IMR-90 (cell line): ENCODE data around the gene VOPP1. TPM values are rescaled to one million over a fixed set of nuclear protein-coding genes. Genes with fewer than 3 reads are reported as not detected.

Experiments
- ATAC-seq: fragments of 200-7000 bp; cut with Tn5 transposase; 2 replicates; pipeline ENCODE4 v1.9.1; 2020; ENCODE audit warnings: low read depth, mild to moderate bottlenecking, moderate library complexity
- BruUV-seq: library from RNA; stranded (reverse); fragments of 400-500 nt; replicated peaks from 2 replicates; lab custom pipeline; 2021; lab: Mats Ljungman, UMichigan
- CTCF ChIA-PET: fragments of 300-600 bp; formaldehyde crosslinking; extraction: SDS; loops from one replicate; lab custom pipeline; 2021; ENCODE audit warnings: antibody characterized with exemption; lab: Yijun Ruan, JAX
- POLR2A ChIA-PET: fragments of 300-600 bp; sonication (Branson Sonifier 250); formaldehyde crosslinking; loops from one replicate; lab custom pipeline; 2022; ENCODE audit warnings: antibody characterized with exemption; ENCODE audit not compliant: unreplicated experiment; lab: Charles Lee
- DNase-seq: peaks from one replicate; pipeline ENCODE4 v3.0.0; 2013
- H2AFZ ChIP-seq: replicated peaks from 2 replicates; pipeline ENCODE3; 2013; ENCODE audit warnings: low read length, mild to moderate bottlenecking; ENCODE audit not compliant: poor library complexity
- H2AK5ac ChIP-seq: 2 replicates; pipeline ENCODE4 v1.6.1; 2013; ENCODE audit warnings: low read depth, low read length, inconsistent platforms
- H2AK9ac ChIP-seq: replicated peaks from 2 replicates; pipeline ENCODE3; 2013; ENCODE audit warnings: mild to moderate bottlenecking, low read depth, low read length, moderate library complexity; ENCODE audit not compliant: poor library complexity
- H2BK120ac ChIP-seq: 2 replicates; pipeline ENCODE4 v1.6.1; 2013; ENCODE audit warnings: low read depth, low read length, inconsistent platforms
- H2BK15ac ChIP-seq: 3 replicates; pipeline ENCODE4 v1.6.1; 2013; ENCODE audit warnings: low read depth, low read length, inconsistent platforms
- H2BK20ac ChIP-seq: 2 replicates; pipeline ENCODE4 v1.6.1; 2013; ENCODE audit warnings: low read depth, mild to moderate bottlenecking, inconsistent platforms, low read length, moderate library complexity
- H2BK5ac ChIP-seq: 2 replicates; pipeline ENCODE4 v1.6.1; 2013; ENCODE audit warnings: mild to moderate bottlenecking, low read depth, low read length, inconsistent platforms; ENCODE audit not compliant: poor library complexity, severe bottlenecking
- H3K14ac ChIP-seq: replicated peaks from 2 replicates; pipeline ENCODE4 v1.6.1; 2013; ENCODE audit warnings: low read depth, low read length, inconsistent platforms
- H3K18ac ChIP-seq: 2 replicates; pipeline ENCODE4 v1.6.1; 2013; ENCODE audit warnings: low read depth, low read length, control low read depth
- H3K23ac ChIP-seq: 2 replicates; pipeline ENCODE4 v1.6.1; 2013; ENCODE audit warnings: low read depth, low read length, inconsistent platforms
- H3K27ac ChIP-seq: 2 replicates; pipeline ENCODE4 v1.5.1; 2013; ENCODE audit warnings: mild to moderate bottlenecking, control low read depth, low read length; ENCODE audit not compliant: insufficient read depth
- H3K27me3 ChIP-seq: 2 replicates; pipeline ENCODE4 v1.6.1; 2013; ENCODE audit warnings: low read length; ENCODE audit not compliant: control insufficient read depth, insufficient read depth
- H3K36me3 ChIP-seq: 2 replicates; pipeline ENCODE4 v1.6.1; 2013; ENCODE audit warnings: low read length, mixed read lengths; ENCODE audit not compliant: control insufficient read depth, insufficient read depth
- H3K4ac ChIP-seq: 2 replicates; pipeline ENCODE4 v1.6.1; 2013; ENCODE audit warnings: low read depth, low read length, inconsistent platforms
- H3K4me1 ChIP-seq: 2 replicates; pipeline ENCODE4 v1.6.1; 2013; ENCODE audit warnings: low read length, mixed read lengths; ENCODE audit not compliant: control insufficient read depth, insufficient read depth
- H3K4me2 ChIP-seq: 2 replicates; pipeline ENCODE4 v1.6.1; 2013; ENCODE audit warnings: low read depth, mild to moderate bottlenecking, control low read depth, low read length, moderate library complexity
- H3K4me3 ChIP-seq: 2 replicates; pipeline ENCODE4 v1.5.1; 2013; ENCODE audit warnings: low read depth, mild to moderate bottlenecking, control low read depth, low read length, moderate library complexity; ENCODE audit not compliant: insufficient read depth
- H3K56ac ChIP-seq: 2 replicates; pipeline ENCODE4 v1.6.1; 2013; ENCODE audit warnings: low read length, inconsistent platforms; ENCODE audit not compliant: insufficient read depth; ENCODE audit errors: extremely low read depth
- H3K79me1 ChIP-seq, 2 experiments: 2 replicates each; pipeline ENCODE4 v1.6.1; 2013; ENCODE audit warnings: low read length in 2 of 2, inconsistent platforms in 1 of 2, low read depth in 1 of 2
- H3K9ac ChIP-seq: 2 replicates; pipeline ENCODE4 v1.6.1; 2013; ENCODE audit warnings: low read depth, low read length, control low read depth
- H3K9me1 ChIP-seq: 2 replicates; pipeline ENCODE4 v1.6.1; 2013; ENCODE audit warnings: low read length, inconsistent platforms; ENCODE audit not compliant: insufficient read depth
- H3K9me3 ChIP-seq: 2 replicates; pipeline ENCODE4 v1.6.1; 2013; ENCODE audit warnings: low read length; ENCODE audit not compliant: control insufficient read depth, insufficient read depth
- H4K20me1 ChIP-seq: 2 replicates; pipeline ENCODE4 v1.6.1; 2013; ENCODE audit warnings: low read length, inconsistent platforms; ENCODE audit not compliant: insufficient read depth
- H4K5ac ChIP-seq: 2 replicates; pipeline ENCODE4 v1.6.1; 2013; ENCODE audit warnings: mild to moderate bottlenecking, low read depth, low read length, control low read depth
- H4K8ac ChIP-seq, 2 experiments: 2 replicates each; pipeline ENCODE4 v1.6.1; 2013; ENCODE audit warnings: low read depth in 2 of 2, low read length in 2 of 2, control low read depth in 1 of 2, inconsistent platforms in 1 of 2
- H4K91ac ChIP-seq: 2 replicates; pipeline ENCODE4 v1.6.1; 2013; ENCODE audit warnings: low read depth, low read length, inconsistent platforms; ENCODE audit not compliant: insufficient read depth
- BHLHE40 ChIP-seq: fragments of 150-350 bp; IDR thresholded peaks from 2 replicates; pipeline ENCODE4 v1.6.1; 2016; ENCODE audit warnings: mild to moderate bottlenecking, low read depth, low read length
- CEBPB ChIP-seq: IDR thresholded peaks from 2 replicates; pipeline ENCODE4 v1.6.1; 2012; ENCODE audit warnings: low read depth, low read length, improper control_type of control experiment
- CHD1 ChIP-seq: IDR thresholded peaks from 2 replicates; pipeline ENCODE4 v1.6.1; 2012; ENCODE audit warnings: low read depth, low read length, improper control_type of control experiment
- CTCF ChIP-seq: conservative IDR thresholded peaks from 2 replicates; pipeline ENCODE4 v1.5.1; 2012; ENCODE audit warnings: mild to moderate bottlenecking, low read depth, low read length, improper control_type of control experiment
- ELK1 ChIP-seq: fragments of 150-350 bp; IDR thresholded peaks from 2 replicates; pipeline ENCODE4 v1.6.1; 2016; ENCODE audit warnings: low read depth, mild to moderate bottlenecking, low read length, moderate library complexity, borderline replicate concordance
- FOS ChIP-seq: fragments of 150-350 bp; IDR thresholded peaks from 2 replicates; pipeline ENCODE4 v1.6.1; 2016; ENCODE audit warnings: low read depth, low read length
- MAFK ChIP-seq: IDR thresholded peaks from 2 replicates; pipeline ENCODE4 v1.6.1; 2012; ENCODE audit warnings: low read depth, low read length, improper control_type of control experiment
- MAZ ChIP-seq: IDR thresholded peaks from 2 replicates; pipeline ENCODE4 v1.6.1; 2012; ENCODE audit warnings: low read depth, mild to moderate bottlenecking, low read length, improper control_type of control experiment, moderate library complexity, borderline replicate concordance
- MXI1 ChIP-seq: IDR thresholded peaks from 2 replicates; pipeline ENCODE4 v1.6.1; 2012; ENCODE audit warnings: low read depth, mild to moderate bottlenecking, low read length, moderate library complexity, borderline replicate concordance
- NFE2L2 ChIP-seq: fragments of 150-350 bp; IDR thresholded peaks from 2 replicates; pipeline ENCODE4 v1.6.1; 2016; ENCODE audit warnings: low read depth, mild to moderate bottlenecking, low read length
- POLR2A ChIP-seq: IDR thresholded peaks from 2 replicates; pipeline ENCODE4 v1.6.1; 2012; ENCODE audit warnings: mild to moderate bottlenecking, low read depth, low read length
- RAD21 ChIP-seq: IDR thresholded peaks from 2 replicates; pipeline ENCODE4 v1.6.1; 2012; ENCODE audit warnings: low read length, improper control_type of control experiment
- RCOR1 ChIP-seq: IDR thresholded peaks from 2 replicates; pipeline ENCODE4 v1.6.1; 2012; ENCODE audit warnings: mild to moderate bottlenecking, low read length, improper control_type of control experiment; ENCODE audit not compliant: insufficient replicate concordance
- RFX5 ChIP-seq: IDR thresholded peaks from 2 replicates; pipeline ENCODE4 v1.8.0; 2012; ENCODE audit warnings: low read depth, mild to moderate bottlenecking, low read length, moderate library complexity
- SMC3 ChIP-seq: fragments of 150-350 bp; IDR thresholded peaks from 2 replicates; pipeline ENCODE4 v1.6.1; 2016; ENCODE audit warnings: low read depth, mild to moderate bottlenecking, antibody characterized with exemption, low read length, moderate library complexity
- USF2 ChIP-seq: fragments of 150-350 bp; IDR thresholded peaks from 2 replicates; pipeline ENCODE4 v1.6.1; 2017; ENCODE audit warnings: mild to moderate bottlenecking, antibody characterized with exemption, low read length, low read depth
- WGBS, 2 experiments: methylation state at CpG; one replicate each; pipeline versions ENCODE4 v1.1.5 to v1.1.7; 2013; ENCODE audit warnings: missing lambda C conversion rate in 2 of 2; ENCODE audit not compliant: insufficient read length in 1 of 2; ENCODE audit errors: extremely low coverage in 2 of 2; 5-methylcytosine and 5-hydroxymethylcytosine counted together
- dilution Hi-C: fragments of 300-500 bp; cut with HindIII; formaldehyde crosslinking; loops from one replicate; pipeline ENCODE4 v1.14.3; 2018; ENCODE audit warnings: low sequenced_read_pairs; ENCODE audit not compliant: unreplicated experiment
- in situ Hi-C: fragments of 300-500 bp; cut with MboI; formaldehyde crosslinking; loops from 3 replicates; pipeline ENCODE4 v1.14.3; 2019; ENCODE audit warnings: low sequenced_read_pairs, inconsistent platforms, mixed read lengths
- intact Hi-C: fragments of 100-400 bp; cut with micrococcal nuclease; formaldehyde crosslinking; loops from 2 replicates; pipeline ENCODE4 v1.10.0; 2022
- polyA plus RNA-seq, 3 experiments: library from polyadenylated mRNA; depleted of rRNA; stranded (reverse); fragments of >200 nt; gene quantifications; 2 replicates each; pipeline ENCODE4 v1.2.3, GENCODE V29; 2012; ENCODE audit warnings: low replicate concordance in 1 of 3
- total RNA-seq: library from RNA; depleted of rRNA; stranded (reverse); fragments of >200 nt; gene quantifications from 2 replicates; pipeline ENCODE4 v1.2.3, GENCODE V29; 2012

The VOPP1 gene
- total and polyA plus RNA-seq, 2 of the 4 experiments (the other 2 are of a cell fraction) = 60.2 to 94.5 TPM

DNA sequence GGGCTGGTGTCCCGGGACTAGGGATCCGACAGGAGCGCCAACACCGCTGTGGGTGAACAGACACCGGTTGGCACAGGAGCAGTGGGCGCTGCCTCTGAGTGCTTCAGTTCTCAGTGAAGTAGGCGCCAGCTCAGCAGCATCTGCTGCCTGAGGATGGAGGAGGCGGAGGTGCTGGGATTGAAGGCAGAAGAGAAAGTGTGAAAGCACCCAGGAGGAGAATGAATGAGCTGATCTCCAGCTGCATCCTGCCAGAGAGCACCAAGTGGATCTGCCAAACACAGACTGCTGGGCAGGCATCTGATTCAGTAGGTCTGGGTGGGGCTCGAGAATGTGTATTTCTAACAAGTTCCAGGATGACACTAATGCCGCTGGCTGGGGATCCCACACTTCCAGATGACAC lies 132.7 kb downstream of the VOPP1 start:
- 0 out of 2 replicates have a peak overlapping the region, but pooled peaks have one; percentile 20 for H3K4ac ChIP-seq
- TF ChIP-seq POLR2A = no peak
- TF ChIP-seq BHLHE40 = no peak
- TF ChIP-seq USF2 = no peak
- TF ChIP-seq CTCF = no peak
- TF ChIP-seq RFX5 = no peak
- TF ChIP-seq ELK1 = no peak
- no peak for TF ChIP-seq SMC3
- no peak for TF ChIP-seq CEBPB
- no peak for TF ChIP-seq NFE2L2
- TF ChIP-seq FOS = no peak
- TF ChIP-seq RCOR1 = no peak
- TF ChIP-seq MAZ = no peak
- no peak for TF ChIP-seq MXI1
- no peak for TF ChIP-seq MAFK
- no peak for TF ChIP-seq RAD21
- no peak for TF ChIP-seq CHD1
- no peak overlapping the region for H2AK9ac ChIP-seq
- peaks cover 11% of the 10 kb centered on the region for H3K4me1 ChIP-seq
- no peak overlapping the region for H3K4me3 ChIP-seq
- ChIA-PET CTCF (interaction anchor here (0.7 kb wide), 1 partner anchor 30 kb away, joined by 3 read pairs; no protein-coding TSS in a partner anchor), POLR2A (no interaction called here)
- H3K9me1 ChIP-seq = peaks cover 4% of the 10 kb centered on the region; the same call in 1 of the 2 replicates
- intact Hi-C loops = no loop called here
- in situ Hi-C loops = loop anchor here (5.0 to 25.0 kb wide), 2 partner anchors 153 to 523 kb away; partner anchors contain the start of genes MRPS17 and NIPSNAP2
- peak overlapping the region; percentile 34 for H2AFZ ChIP-seq
- H4K5ac ChIP-seq = no peak overlapping the region
- ATAC-seq = no peak; the same call in 1 of the 2 replicates
- no peak overlapping the region for H3K9ac ChIP-seq
- no peak overlapping the region for H2BK120ac ChIP-seq
- no peak overlapping the region for H3K18ac ChIP-seq
- no peak overlapping the region for H2AK5ac ChIP-seq
- H3K36me3 ChIP-seq = no peaks in the 10 kb centered on the region
- H4K20me1 ChIP-seq = no peaks in the 10 kb centered on the region
- H3K23ac ChIP-seq = no peak overlapping the region
- H3K27me3 ChIP-seq = no peaks in the 10 kb centered on the region
- no TSS peak for BruUV-seq
- peak; percentile 36 for DNase-seq
- dilution Hi-C loops = no loop called here
- H2BK20ac ChIP-seq = no peak overlapping the region
- no peak overlapping the region for H2BK5ac ChIP-seq
- H3K14ac ChIP-seq = 0 out of 2 replicates have a peak overlapping the region, but pooled peaks have one; percentile 23
- no peak overlapping the region for H3K56ac ChIP-seq
- WGBS, 2 experiments = 75% methylated on average over 7 of the region's 10 CpGs; no CpG with 5 or more reads in 1 of the 2 experiments
- no peak overlapping the region for H2BK15ac ChIP-seq
- no peaks in the 10 kb centered on the region for H3K79me1 ChIP-seq
- no peak overlapping the region for H3K27ac ChIP-seq
- no peak overlapping the region for H4K91ac ChIP-seq
- H3K4me2 ChIP-seq = no peak overlapping the region
- no peak overlapping the region for H4K8ac ChIP-seq
- H3K9me3 ChIP-seq = no peaks in the 10 kb centered on the region
